ENCODE data around the gene BATF2.

DNA sequence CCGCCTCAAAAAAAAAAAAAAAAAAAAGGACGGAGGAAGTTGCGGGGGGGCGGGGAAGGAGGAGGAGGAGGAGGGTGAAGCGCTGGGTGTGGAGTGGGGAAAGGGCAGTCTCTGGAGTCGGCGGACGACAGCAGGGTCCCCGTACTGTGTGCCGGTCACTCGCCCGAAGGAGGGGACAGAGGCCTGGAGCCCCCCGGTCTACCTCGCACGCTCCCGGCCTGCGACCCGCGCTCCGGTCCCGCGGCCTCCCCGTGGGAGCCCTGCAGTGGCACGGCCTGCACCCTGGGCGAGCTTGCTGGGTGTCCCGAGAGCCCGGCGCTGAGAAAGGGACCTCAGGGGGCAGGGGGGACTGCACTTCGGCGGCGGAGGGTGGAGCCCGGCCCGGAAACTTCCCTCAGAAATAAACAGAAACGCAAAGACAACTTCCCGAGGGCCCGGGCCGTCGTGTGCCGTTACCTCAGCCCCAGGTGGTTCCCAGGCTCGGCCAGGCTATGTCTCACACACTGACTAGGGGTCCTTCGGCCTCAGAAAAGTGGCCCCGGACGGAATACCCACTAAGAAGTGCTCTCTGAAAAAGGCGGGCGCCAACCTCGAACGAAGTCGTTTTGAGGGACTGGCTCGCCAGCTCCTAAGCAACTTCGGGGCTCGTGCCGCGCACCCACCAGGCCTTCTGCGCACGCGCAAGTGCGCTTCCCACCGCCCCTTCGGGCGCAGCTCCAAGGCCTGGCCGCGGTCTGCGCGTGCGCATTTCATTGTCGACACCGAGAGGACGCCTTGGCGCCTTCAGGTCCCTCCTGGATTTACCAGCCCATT is 25.1 kb downstream of the BATF2 start, which contains the start of gene MAJIN:
- TF ChIP-seq POLR2AphosphoS5 (IDR thresholded peaks at IDR 0.05; ENCODE audit: low read depth, low read length) (no peak), POLR2A (IDR thresholded peaks at IDR 0.05; ENCODE audit: low read depth, low read length) (no peak), TAF1 (IDR thresholded peaks at IDR 0.05; ENCODE audit: borderline replicate concordance, low read depth, low read length) (no peak)

Measured in GM12892 (cell line).